Measurements from ENCODE around the gene SRRM4.

DNA sequence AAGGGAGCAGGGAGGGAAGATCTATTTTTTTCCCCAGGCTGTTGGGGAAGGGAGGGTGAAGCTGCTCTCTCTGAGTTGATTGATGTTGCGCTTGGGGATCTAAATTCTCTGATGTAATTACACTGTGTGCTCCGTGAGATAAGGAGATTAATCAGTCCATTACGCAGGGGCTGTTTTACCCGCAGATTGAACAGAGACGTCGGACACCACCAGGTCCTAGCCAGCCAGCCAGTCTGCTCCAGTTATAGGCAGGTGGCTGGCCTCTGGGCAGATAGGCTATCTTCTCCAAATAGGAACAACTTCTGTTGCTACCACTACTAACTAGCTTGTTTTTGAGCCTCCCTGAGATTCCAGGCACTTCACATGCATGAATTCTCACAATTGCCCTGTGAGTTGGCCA is 91.1 kb downstream of the SRRM4 start:
- TF ChIP-seq CTCF (IDR thresholded peaks at IDR 0.05 in 8 of 11, conservative IDR thresholded peaks at IDR 0.05 in 3 of 11), result no peak
- no peak for TF ChIP-seq POLR2AphosphoS5 (IDR thresholded peaks at IDR 0.05)
